ENCODE data around the gene VDAC1. TPM values are rescaled to one million over a fixed set of nuclear protein-coding genes. Genes with fewer than 3 reads are reported as not detected.

Gene VDAC1
- total RNA-seq (10 to 100 TPM; 46.8 to 50.9 TPM), total RNA-seq (40.1 to 758 (median 90.2) reads per million in 172 experiments)
- polyA plus RNA-seq (2013, experiment 1 of 2) = 67.9 TPM
- 65.6 TPM for polyA plus RNA-seq (2013, experiment 2 of 2)

DNA sequence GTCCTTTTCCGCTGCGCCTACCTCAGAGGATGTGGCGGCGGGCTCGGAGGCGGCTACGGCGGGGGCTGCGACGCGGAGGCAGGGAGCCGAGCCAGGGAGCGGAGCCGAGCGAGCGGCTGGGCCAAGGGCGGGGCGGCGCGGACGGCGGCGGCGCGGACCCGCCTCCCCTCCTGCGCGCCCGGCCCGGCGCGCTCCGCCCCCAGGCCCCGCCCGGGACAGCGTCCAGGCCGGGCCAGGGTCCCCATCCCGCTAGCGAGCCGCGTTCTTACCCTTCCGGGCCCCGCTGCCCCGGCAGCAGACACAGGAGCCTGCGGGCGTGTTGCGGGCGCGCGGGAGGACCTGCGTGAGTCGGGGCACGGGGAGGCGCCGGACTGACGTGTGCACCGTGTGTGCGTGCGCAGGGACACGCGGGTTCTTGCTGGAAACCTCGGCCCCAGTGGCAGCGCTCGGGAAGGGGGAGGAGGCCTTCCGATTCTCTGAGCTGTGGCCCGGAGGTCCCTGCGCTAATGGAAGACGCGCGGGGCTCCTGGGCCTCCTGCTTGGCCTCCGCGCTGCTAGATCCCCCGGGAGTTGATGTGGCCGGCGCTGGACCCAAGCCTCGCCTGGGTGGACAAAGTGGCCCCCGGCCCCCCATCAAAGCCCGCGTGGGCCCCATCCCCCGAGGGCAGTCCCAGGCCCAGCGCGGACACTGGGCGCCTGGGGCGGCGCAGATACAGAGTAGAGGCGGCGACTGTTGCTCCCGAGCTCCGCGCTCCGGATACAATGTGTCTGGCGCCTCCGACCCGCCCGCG lies at the start of gene VDAC1:
Gene VDAC1 (minus strand): TSS at position 350 of the 791 bp plus-strand sequence. CDS start 11,963 bp downstream, outside the sequence.
- CTCF ChIA-PET = interaction anchor here (1.4 to 1.8 kb wide), 2 partner anchors 22 to 35 kb away, joined by 7 to 11 read pairs; no protein-coding TSS in a partner anchor
- H3K4me1 ChIP-seq (ENCODE audit: insufficient read depth, low read length) = peaks cover 53% of the 10 kb centered on the region
- peak within 1 kb of the TSS; percentile 85 for H3K4me3 ChIP-seq (ENCODE audit: low read length)
- H3K9me3 ChIP-seq (ENCODE audit: control insufficient read depth in 1 of 2, insufficient read depth in 1 of 2, low read length in 2 of 2) = no peaks in the 10 kb centered on the region
- H3K27me3 ChIP-seq (ENCODE audit: control insufficient read depth in 1 of 2, insufficient read depth in 2 of 2, low read length in 2 of 2) = no peaks in the 10 kb centered on the region
- POLR2A ChIA-PET = interaction anchor here (0.6 to 3.0 kb wide), 28 partner anchors 8 to 953 kb away, joined by 3 to 22 read pairs (median 4); partner anchors contain the start of genes C5orf15, CAMLG, CDKN2AIPNL and HSPA4
- peak; percentile 69 to 97 (median 80) for DNase-seq
- Mint-ChIP-seq H3K9me3 (no peaks in the 10 kb centered on the region), H3K36me3 (ENCODE audit: low read depth) (peaks cover 25% of the 10 kb centered on the region), H3K4me3 (peak within 1 kb of the TSS; percentile 99), H3K4me1 (ENCODE audit: low read depth) (peaks cover 48% of the 10 kb centered on the region), H3K27ac (peak within 1 kb of the TSS; percentile 97), H3K27me3 (no peaks in the 10 kb centered on the region)
- intact Hi-C loops (cut with DNase I, micrococcal nuclease) = loop anchor here (1.0 to 10.0 kb wide), 5 partner anchors 36 to 730 kb away; partner anchors contain the start of genes C5orf15 (in 1 of the 2), CAMLG (in 1 of the 2), CDKL3 (in 1 of the 2) and PPP2CA (in 1 of the 2)
- peaks cover 8% of the 10 kb centered on the region for H3K36me3 ChIP-seq (ENCODE audit: insufficient read depth, low read length)
- no peak for TF ChIP-seq CTCF (IDR thresholded peaks at IDR 0.05)
- ATAC-seq (ENCODE audit: poor library complexity) = peak; percentile 82
- H3K27ac ChIP-seq (ENCODE audit: low read depth in 1 of 2, low read length in 2 of 2) = peak within 1 kb of the TSS; percentile 77 to 91

DNA sequence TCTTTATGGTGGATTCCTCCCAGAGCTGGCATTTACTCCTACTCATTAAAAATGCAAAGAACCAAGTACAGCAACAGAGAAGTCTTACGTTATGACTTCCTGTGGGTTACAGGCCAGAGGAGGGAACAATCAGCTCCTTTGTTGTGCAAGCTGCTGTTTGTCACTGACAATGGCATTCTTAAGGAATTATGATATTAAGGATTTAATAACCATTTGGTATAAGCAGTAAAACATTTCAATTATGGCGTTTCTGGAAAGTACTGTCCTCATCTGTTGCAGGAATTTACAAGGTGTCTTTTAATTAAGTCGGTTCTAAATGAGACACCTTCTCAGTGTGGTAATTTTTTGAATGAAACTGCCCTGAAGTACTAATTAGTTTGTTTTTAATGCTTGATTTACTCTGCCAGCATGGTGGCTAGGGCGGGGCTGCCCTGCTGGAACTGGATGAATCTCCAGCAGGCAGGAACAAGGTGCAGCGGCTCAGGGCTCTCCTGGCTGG lies 49.1 kb upstream of the VDAC1 start:
- Histone ChIP-seq H3K9me3 (ENCODE audit: control insufficient read depth in 1 of 2, insufficient read depth in 1 of 2, low read length in 2 of 2) (no peaks in the 10 kb centered on the region), H3K27ac (ENCODE audit: low read depth in 1 of 2, low read length in 2 of 2) (peak overlapping the region; percentile 43 to 52), H3K4me3 (ENCODE audit: low read length) (no peak overlapping the region), H3K4me1 (ENCODE audit: insufficient read depth, low read length) (peaks cover 45% of the 10 kb centered on the region), H3K36me3 (ENCODE audit: insufficient read depth, low read length) (no peaks in the 10 kb centered on the region), H3K27me3 (ENCODE audit: control insufficient read depth in 1 of 2, insufficient read depth in 2 of 2, low read length in 2 of 2) (no peaks in the 10 kb centered on the region)
- H3K4me1 Mint-ChIP-seq (ENCODE audit: low read depth) = peaks cover 55% of the 10 kb centered on the region
- DNase-seq = peak in 4 of 14 experiments; percentile 45 to 56 (median 48)
- no peak for TF ChIP-seq CTCF (IDR thresholded peaks at IDR 0.05)
- ATAC-seq (ENCODE audit: poor library complexity) = peak; percentile 84
- H3K36me3 Mint-ChIP-seq (ENCODE audit: low read depth) = no peaks in the 10 kb centered on the region
- H3K27ac Mint-ChIP-seq = peak overlapping the region; percentile 86
- no peaks in the 10 kb centered on the region for H3K27me3 Mint-ChIP-seq
- POLR2A ChIA-PET = interaction anchor here (0.6 to 3.2 kb wide), 22 partner anchors 9 to 123 kb away, joined by 3 to 29 read pairs (median 5); partner anchors contain the start of genes SKP1 and TCF7
- intact Hi-C loops (cut with DNase I, micrococcal nuclease) = no loop called here
- no peaks in the 10 kb centered on the region for H3K9me3 Mint-ChIP-seq
- CTCF ChIA-PET = interaction anchor here (1.8 to 4.8 kb wide), 2 partner anchors 14 to 24 kb away, joined by 5 to 25 read pairs; no protein-coding TSS in a partner anchor
- H3K4me3 Mint-ChIP-seq = peak overlapping the region; percentile 77

DNA sequence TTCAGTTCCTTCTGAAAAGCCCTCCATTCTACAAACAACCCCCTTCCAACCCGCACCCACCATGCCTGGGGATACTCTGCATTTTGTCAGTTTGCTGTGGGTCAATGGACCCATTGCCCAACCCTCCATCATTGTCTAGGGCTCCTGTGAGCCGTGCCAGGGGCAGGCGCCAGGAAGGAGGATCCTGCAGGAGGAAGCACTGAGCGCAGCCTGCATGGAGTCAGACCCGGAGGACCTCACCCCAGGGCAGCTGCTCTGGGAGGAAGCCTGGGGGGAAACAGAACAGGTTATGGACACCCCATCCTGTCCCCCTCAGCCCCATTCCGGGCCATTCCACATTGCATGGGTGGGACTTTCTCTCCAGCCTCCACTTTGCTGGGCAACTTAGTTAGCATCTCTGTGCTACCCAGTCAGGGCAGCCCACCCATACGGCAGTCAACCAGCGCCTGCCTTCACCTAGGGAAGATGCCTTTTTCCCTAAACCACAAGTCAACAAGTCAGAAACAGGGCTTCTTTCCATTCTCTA lies 48.6 kb upstream of the VDAC1 start:
- no peaks in the 10 kb centered on the region for H3K9me3 ChIP-seq (ENCODE audit: control insufficient read depth in 1 of 2, insufficient read depth in 1 of 2, low read length in 2 of 2)
- Mint-ChIP-seq H3K4me1 (ENCODE audit: low read depth) (peaks cover 59% of the 10 kb centered on the region), H3K9me3 (no peaks in the 10 kb centered on the region), H3K27ac (peak overlapping the region; percentile 86), H3K27me3 (no peaks in the 10 kb centered on the region), H3K36me3 (ENCODE audit: low read depth) (no peaks in the 10 kb centered on the region), H3K4me3 (peak overlapping the region; percentile 77)
- no peak for TF ChIP-seq CTCF (IDR thresholded peaks at IDR 0.05)
- peak overlapping the region; percentile 25 to 43 for H3K27ac ChIP-seq (ENCODE audit: low read depth in 1 of 2, low read length in 2 of 2)
- no peaks in the 10 kb centered on the region for H3K27me3 ChIP-seq (ENCODE audit: control insufficient read depth in 1 of 2, insufficient read depth in 2 of 2, low read length in 2 of 2)
- no peak for DNase-seq
- no peaks in the 10 kb centered on the region for H3K36me3 ChIP-seq (ENCODE audit: insufficient read depth, low read length)
- CTCF ChIA-PET = interaction anchor here (1.8 to 4.8 kb wide), 2 partner anchors 14 to 24 kb away, joined by 5 to 25 read pairs; no protein-coding TSS in a partner anchor
- H3K4me3 ChIP-seq (ENCODE audit: low read length) = no peak overlapping the region
- intact Hi-C loops (cut with DNase I, micrococcal nuclease) = no loop called here
- peak; percentile 11 for ATAC-seq (ENCODE audit: poor library complexity)
- H3K4me1 ChIP-seq (ENCODE audit: insufficient read depth, low read length) = peaks cover 42% of the 10 kb centered on the region
- POLR2A ChIA-PET = interaction anchor here (0.6 to 3.2 kb wide), 21 partner anchors 9 to 124 kb away, joined by 3 to 29 read pairs (median 5); partner anchors contain the start of genes SKP1 and TCF7
